IMR-90 (cell line): ENCODE data around the gene CCDC146. TPM values are rescaled to one million over a fixed set of nuclear protein-coding genes. Genes with fewer than 3 reads are reported as not detected.

Experiments
- ATAC-seq: fragments of 200-7000 bp; cut with Tn5 transposase; 2 replicates; pipeline ENCODE4 v1.9.1; 2020; ENCODE audit warnings: low read depth, mild to moderate bottlenecking, moderate library complexity
- BruUV-seq: library from RNA; stranded (reverse); fragments of 400-500 nt; replicated peaks from 2 replicates; lab custom pipeline; 2021; lab: Mats Ljungman, UMichigan
- CTCF ChIA-PET: fragments of 300-600 bp; formaldehyde crosslinking; extraction: SDS; loops from one replicate; lab custom pipeline; 2021; ENCODE audit warnings: antibody characterized with exemption; lab: Yijun Ruan, JAX
- POLR2A ChIA-PET: fragments of 300-600 bp; sonication (Branson Sonifier 250); formaldehyde crosslinking; loops from one replicate; lab custom pipeline; 2022; ENCODE audit warnings: antibody characterized with exemption; ENCODE audit not compliant: unreplicated experiment; lab: Charles Lee
- DNase-seq: peaks from one replicate; pipeline ENCODE4 v3.0.0; 2013
- H2AFZ ChIP-seq: replicated peaks from 2 replicates; pipeline ENCODE3; 2013; ENCODE audit warnings: low read length, mild to moderate bottlenecking; ENCODE audit not compliant: poor library complexity
- H2AK5ac ChIP-seq: 2 replicates; pipeline ENCODE4 v1.6.1; 2013; ENCODE audit warnings: low read depth, low read length, inconsistent platforms
- H2AK9ac ChIP-seq: replicated peaks from 2 replicates; pipeline ENCODE3; 2013; ENCODE audit warnings: mild to moderate bottlenecking, low read depth, low read length, moderate library complexity; ENCODE audit not compliant: poor library complexity
- H2BK120ac ChIP-seq: 2 replicates; pipeline ENCODE4 v1.6.1; 2013; ENCODE audit warnings: low read depth, low read length, inconsistent platforms
- H2BK15ac ChIP-seq: 3 replicates; pipeline ENCODE4 v1.6.1; 2013; ENCODE audit warnings: low read depth, low read length, inconsistent platforms
- H2BK20ac ChIP-seq: 2 replicates; pipeline ENCODE4 v1.6.1; 2013; ENCODE audit warnings: low read depth, mild to moderate bottlenecking, inconsistent platforms, low read length, moderate library complexity
- H2BK5ac ChIP-seq: 2 replicates; pipeline ENCODE4 v1.6.1; 2013; ENCODE audit warnings: mild to moderate bottlenecking, low read depth, low read length, inconsistent platforms; ENCODE audit not compliant: poor library complexity, severe bottlenecking
- H3K14ac ChIP-seq: replicated peaks from 2 replicates; pipeline ENCODE4 v1.6.1; 2013; ENCODE audit warnings: low read depth, low read length, inconsistent platforms
- H3K18ac ChIP-seq: 2 replicates; pipeline ENCODE4 v1.6.1; 2013; ENCODE audit warnings: low read depth, low read length, control low read depth
- H3K23ac ChIP-seq: 2 replicates; pipeline ENCODE4 v1.6.1; 2013; ENCODE audit warnings: low read depth, low read length, inconsistent platforms
- H3K27ac ChIP-seq: 2 replicates; pipeline ENCODE4 v1.5.1; 2013; ENCODE audit warnings: mild to moderate bottlenecking, control low read depth, low read length; ENCODE audit not compliant: insufficient read depth
- H3K27me3 ChIP-seq: 2 replicates; pipeline ENCODE4 v1.6.1; 2013; ENCODE audit warnings: low read length; ENCODE audit not compliant: control insufficient read depth, insufficient read depth
- H3K36me3 ChIP-seq: 2 replicates; pipeline ENCODE4 v1.6.1; 2013; ENCODE audit warnings: low read length, mixed read lengths; ENCODE audit not compliant: control insufficient read depth, insufficient read depth
- H3K4ac ChIP-seq: 2 replicates; pipeline ENCODE4 v1.6.1; 2013; ENCODE audit warnings: low read depth, low read length, inconsistent platforms
- H3K4me1 ChIP-seq: 2 replicates; pipeline ENCODE4 v1.6.1; 2013; ENCODE audit warnings: low read length, mixed read lengths; ENCODE audit not compliant: control insufficient read depth, insufficient read depth
- H3K4me2 ChIP-seq: 2 replicates; pipeline ENCODE4 v1.6.1; 2013; ENCODE audit warnings: low read depth, mild to moderate bottlenecking, control low read depth, low read length, moderate library complexity
- H3K4me3 ChIP-seq: 2 replicates; pipeline ENCODE4 v1.5.1; 2013; ENCODE audit warnings: low read depth, mild to moderate bottlenecking, control low read depth, low read length, moderate library complexity; ENCODE audit not compliant: insufficient read depth
- H3K56ac ChIP-seq: 2 replicates; pipeline ENCODE4 v1.6.1; 2013; ENCODE audit warnings: low read length, inconsistent platforms; ENCODE audit not compliant: insufficient read depth; ENCODE audit errors: extremely low read depth
- H3K79me1 ChIP-seq, 2 experiments: 2 replicates each; pipeline ENCODE4 v1.6.1; 2013; ENCODE audit warnings: low read length in 2 of 2, inconsistent platforms in 1 of 2, low read depth in 1 of 2
- H3K9ac ChIP-seq: 2 replicates; pipeline ENCODE4 v1.6.1; 2013; ENCODE audit warnings: low read depth, low read length, control low read depth
- H3K9me1 ChIP-seq: 2 replicates; pipeline ENCODE4 v1.6.1; 2013; ENCODE audit warnings: low read length, inconsistent platforms; ENCODE audit not compliant: insufficient read depth
- H3K9me3 ChIP-seq: 2 replicates; pipeline ENCODE4 v1.6.1; 2013; ENCODE audit warnings: low read length; ENCODE audit not compliant: control insufficient read depth, insufficient read depth
- H4K20me1 ChIP-seq: 2 replicates; pipeline ENCODE4 v1.6.1; 2013; ENCODE audit warnings: low read length, inconsistent platforms; ENCODE audit not compliant: insufficient read depth
- H4K5ac ChIP-seq: 2 replicates; pipeline ENCODE4 v1.6.1; 2013; ENCODE audit warnings: mild to moderate bottlenecking, low read depth, low read length, control low read depth
- H4K8ac ChIP-seq, 2 experiments: 2 replicates each; pipeline ENCODE4 v1.6.1; 2013; ENCODE audit warnings: low read depth in 2 of 2, low read length in 2 of 2, control low read depth in 1 of 2, inconsistent platforms in 1 of 2
- H4K91ac ChIP-seq: 2 replicates; pipeline ENCODE4 v1.6.1; 2013; ENCODE audit warnings: low read depth, low read length, inconsistent platforms; ENCODE audit not compliant: insufficient read depth
- BHLHE40 ChIP-seq: fragments of 150-350 bp; IDR thresholded peaks from 2 replicates; pipeline ENCODE4 v1.6.1; 2016; ENCODE audit warnings: mild to moderate bottlenecking, low read depth, low read length
- CEBPB ChIP-seq: IDR thresholded peaks from 2 replicates; pipeline ENCODE4 v1.6.1; 2012; ENCODE audit warnings: low read depth, low read length, improper control_type of control experiment
- CHD1 ChIP-seq: IDR thresholded peaks from 2 replicates; pipeline ENCODE4 v1.6.1; 2012; ENCODE audit warnings: low read depth, low read length, improper control_type of control experiment
- CTCF ChIP-seq: conservative IDR thresholded peaks from 2 replicates; pipeline ENCODE4 v1.5.1; 2012; ENCODE audit warnings: mild to moderate bottlenecking, low read depth, low read length, improper control_type of control experiment
- ELK1 ChIP-seq: fragments of 150-350 bp; IDR thresholded peaks from 2 replicates; pipeline ENCODE4 v1.6.1; 2016; ENCODE audit warnings: low read depth, mild to moderate bottlenecking, low read length, moderate library complexity, borderline replicate concordance
- FOS ChIP-seq: fragments of 150-350 bp; IDR thresholded peaks from 2 replicates; pipeline ENCODE4 v1.6.1; 2016; ENCODE audit warnings: low read depth, low read length
- MAFK ChIP-seq: IDR thresholded peaks from 2 replicates; pipeline ENCODE4 v1.6.1; 2012; ENCODE audit warnings: low read depth, low read length, improper control_type of control experiment
- MAZ ChIP-seq: IDR thresholded peaks from 2 replicates; pipeline ENCODE4 v1.6.1; 2012; ENCODE audit warnings: low read depth, mild to moderate bottlenecking, low read length, improper control_type of control experiment, moderate library complexity, borderline replicate concordance
- MXI1 ChIP-seq: IDR thresholded peaks from 2 replicates; pipeline ENCODE4 v1.6.1; 2012; ENCODE audit warnings: low read depth, mild to moderate bottlenecking, low read length, moderate library complexity, borderline replicate concordance
- NFE2L2 ChIP-seq: fragments of 150-350 bp; IDR thresholded peaks from 2 replicates; pipeline ENCODE4 v1.6.1; 2016; ENCODE audit warnings: low read depth, mild to moderate bottlenecking, low read length
- POLR2A ChIP-seq: IDR thresholded peaks from 2 replicates; pipeline ENCODE4 v1.6.1; 2012; ENCODE audit warnings: mild to moderate bottlenecking, low read depth, low read length
- RAD21 ChIP-seq: IDR thresholded peaks from 2 replicates; pipeline ENCODE4 v1.6.1; 2012; ENCODE audit warnings: low read length, improper control_type of control experiment
- RCOR1 ChIP-seq: IDR thresholded peaks from 2 replicates; pipeline ENCODE4 v1.6.1; 2012; ENCODE audit warnings: mild to moderate bottlenecking, low read length, improper control_type of control experiment; ENCODE audit not compliant: insufficient replicate concordance
- RFX5 ChIP-seq: IDR thresholded peaks from 2 replicates; pipeline ENCODE4 v1.8.0; 2012; ENCODE audit warnings: low read depth, mild to moderate bottlenecking, low read length, moderate library complexity
- SMC3 ChIP-seq: fragments of 150-350 bp; IDR thresholded peaks from 2 replicates; pipeline ENCODE4 v1.6.1; 2016; ENCODE audit warnings: low read depth, mild to moderate bottlenecking, antibody characterized with exemption, low read length, moderate library complexity
- USF2 ChIP-seq: fragments of 150-350 bp; IDR thresholded peaks from 2 replicates; pipeline ENCODE4 v1.6.1; 2017; ENCODE audit warnings: mild to moderate bottlenecking, antibody characterized with exemption, low read length, low read depth
- WGBS, 2 experiments: methylation state at CpG; one replicate each; pipeline versions ENCODE4 v1.1.5 to v1.1.7; 2013; ENCODE audit warnings: missing lambda C conversion rate in 2 of 2; ENCODE audit not compliant: insufficient read length in 1 of 2; ENCODE audit errors: extremely low coverage in 2 of 2; 5-methylcytosine and 5-hydroxymethylcytosine counted together
- dilution Hi-C: fragments of 300-500 bp; cut with HindIII; formaldehyde crosslinking; loops from one replicate; pipeline ENCODE4 v1.14.3; 2018; ENCODE audit warnings: low sequenced_read_pairs; ENCODE audit not compliant: unreplicated experiment
- in situ Hi-C: fragments of 300-500 bp; cut with MboI; formaldehyde crosslinking; loops from 3 replicates; pipeline ENCODE4 v1.14.3; 2019; ENCODE audit warnings: low sequenced_read_pairs, inconsistent platforms, mixed read lengths
- intact Hi-C: fragments of 100-400 bp; cut with micrococcal nuclease; formaldehyde crosslinking; loops from 2 replicates; pipeline ENCODE4 v1.10.0; 2022
- polyA plus RNA-seq, 3 experiments: library from polyadenylated mRNA; depleted of rRNA; stranded (reverse); fragments of >200 nt; gene quantifications; 2 replicates each; pipeline ENCODE4 v1.2.3, GENCODE V29; 2012; ENCODE audit warnings: low replicate concordance in 1 of 3
- total RNA-seq: library from RNA; depleted of rRNA; stranded (reverse); fragments of >200 nt; gene quantifications from 2 replicates; pipeline ENCODE4 v1.2.3, GENCODE V29; 2012

Gene CCDC146
- total and polyA plus RNA-seq, 2 of the 4 experiments (the other 2 are of a cell fraction), result 0.54 to 1.7 TPM

- Histone ChIP-seq H3K4me3 (no peak overlapping the region), H3K18ac (peak overlapping the region; percentile 84), H4K91ac (peak overlapping the region; percentile 95), H3K4me1 (peaks cover 28% of the 10 kb centered on the region), H2AK9ac (no peak overlapping the region), H2AFZ (no peak overlapping the region), H3K36me3 (no peaks in the 10 kb centered on the region), H3K9me1 (peaks cover 15% of the 10 kb centered on the region), H2AK5ac (peak overlapping the region; percentile 99), H2BK5ac (peak overlapping the region; percentile 84), H3K4ac (peak overlapping the region; percentile 94), H2BK15ac (peak overlapping the region; percentile 96; the same call in 2 of the 3 replicates), H4K5ac (peak overlapping the region; percentile 28), H3K23ac (peak overlapping the region; percentile 50; the same call in 1 of the 2 replicates), H2BK120ac (peak overlapping the region; percentile 97), H2BK20ac (peak overlapping the region; percentile 99), H3K79me1 (no peaks in the 10 kb centered on the region), H3K14ac (peak overlapping the region; percentile 69), H3K27ac (peak overlapping the region; percentile 36; the same call in 1 of the 2 replicates), H3K27me3 (no peaks in the 10 kb centered on the region), H4K20me1 (no peaks in the 10 kb centered on the region), H3K56ac (no peak overlapping the region), H3K9ac (no peak overlapping the region), H3K4me2 (no peak overlapping the region), H3K9me3 (no peaks in the 10 kb centered on the region), H4K8ac (peak overlapping the region; percentile 75 to 92; a peak in 3 of 4 replicates)
- DNase-seq (no peak), ATAC-seq (no peak)
- WGBS, 2 experiments, result no CpG with 5 or more reads among the region's 5 CpGs
- in situ Hi-C loops (no loop called here), intact Hi-C loops (loop anchor here (10.0 kb wide), 1 partner anchor 292 kb away; no protein-coding TSS in a partner anchor), dilution Hi-C loops (no loop called here)
- no TSS peak for BruUV-seq
- POLR2A ChIA-PET, result no interaction called here
- TF ChIP-seq RFX5 (no peak), RCOR1 (no peak), CHD1 (no peak), NFE2L2 (no peak), POLR2A (no peak), CTCF (no peak), BHLHE40 (no peak), CEBPB (no peak), MXI1 (no peak), MAZ (no peak), ELK1 (no peak), USF2 (no peak), SMC3 (no peak), MAFK (no peak), RAD21 (no peak), FOS (no peak)
- CTCF ChIA-PET, result no interaction called here
Measured at GRCh38 chr7:77252506-77252905, 130.1 kb downstream of the CCDC146 start.
